Activated CD8-positive, alpha-beta memory T cell treated with anti-CD3 and anti-CD28 coated beads for 48 hours (primary cell): ENCODE results near the gene CPA2.
A peak's percentile ranks its signal among the peaks of the same experiment; 100 is the strongest.
"Not testable (repeated sequence)": the region's sequence is repeated elsewhere in the genome, so short reads cannot be mapped to it uniquely, and the experiment has no call there.

ENCODE experiments used
- DNase-seq, 3 experiments: peaks; one replicate each; pipeline ENCODE4 v3.0.0-alpha.2; 2020; ENCODE audit warnings: low read depth in 2 of 3, low spot score in 2 of 3

The CPA2 gene

GRCh38 chr7:130266258-130266960 is at the start of gene CPA2:
Gene CPA2, plus strand, starts transcription at chr7:130266863. Its CDS starts 19 bp downstream, at chr7:130266882.
- no peak for DNase-seq

GRCh38 chr7:130218806-130219620 is 47.6 kb upstream of the CPA2 start:
- DNase-seq: no peak

GRCh38 chr7:130219871-130220270 is 46.8 kb upstream of the CPA2 start:
- DNase-seq: no peak

GRCh38 chr7:130221746-130222145 is 44.9 kb upstream of the CPA2 start:
- no peak for DNase-seq

GRCh38 chr7:130223646-130224045 is 43.0 kb upstream of the CPA2 start:
- DNase-seq: no peak

GRCh38 chr7:130224210-130224609 is 42.5 kb upstream of the CPA2 start:
- DNase-seq: no peak

- DNase-seq: not testable (repeated sequence)
These were observed 41.7 kb upstream of the CPA2 start for GRCh38 chr7:130224923-130225322.

GRCh38 chr7:130226333-130226732 is 40.3 kb upstream of the CPA2 start:
- DNase-seq: no peak

- DNase-seq: no peak
These were observed 38.6 kb upstream of the CPA2 start for GRCh38 chr7:130227883-130228575.

- DNase-seq: no peak
These were observed 37.7 kb upstream of the CPA2 start for GRCh38 chr7:130228840-130229502.

GRCh38 chr7:130229981-130230380 is 36.7 kb upstream of the CPA2 start:
- not testable (repeated sequence) for DNase-seq

GRCh38 chr7:130231792-130232191 is 34.9 kb upstream of the CPA2 start:
- no peak for DNase-seq

GRCh38 chr7:130232209-130232608 is 34.5 kb upstream of the CPA2 start:
- no peak for DNase-seq

- DNase-seq: no peak
These were observed 32.6 kb upstream of the CPA2 start for GRCh38 chr7:130234078-130234477.

- DNase-seq: not testable (repeated sequence)
These were observed 30.3 kb upstream of the CPA2 start for GRCh38 chr7:130236361-130236760.

- no peak for DNase-seq
These were observed 26.4 kb upstream of the CPA2 start for GRCh38 chr7:130240240-130240639.

GRCh38 chr7:130242198-130243014 is 24.3 kb upstream of the CPA2 start:
- DNase-seq: peak; percentile 12 to 17 (median 16)

GRCh38 chr7:130243486-130243885 is 23.2 kb upstream of the CPA2 start:
- not testable (repeated sequence) for DNase-seq

- DNase-seq: not testable (repeated sequence)
These were observed 20.2 kb upstream of the CPA2 start for GRCh38 chr7:130246491-130246890.

GRCh38 chr7:130248842-130249241 is 17.8 kb upstream of the CPA2 start:
- DNase-seq: not testable (repeated sequence)
